Measurements from ENCODE around the gene COMMD4. TPM values are rescaled to one million over a fixed set of nuclear protein-coding genes. Genes with fewer than 3 reads are reported as not detected.

COMMD4 gene
- total RNA-seq, 1 donor from 2014 or later = 57.5 TPM

GRCh38 chr15:75367006-75367405 lies 31.1 kb downstream of the COMMD4 start:
- H3K27ac ChIP-seq = no peak overlapping the region
- H3K9me3 ChIP-seq = no peaks in the 10 kb centered on the region
- DNase-seq (no peak), ATAC-seq (no peak)
- peaks cover 18% of the 10 kb centered on the region for H3K4me1 ChIP-seq
- intact Hi-C loops (cut with DNase I) = no loop called here
- no peak overlapping the region for H3K4me3 ChIP-seq
- no peaks in the 10 kb centered on the region for H3K27me3 ChIP-seq
- TF ChIP-seq CTCF (IDR thresholded peaks at IDR 0.05) = no peak
- peaks cover 64% of the 10 kb centered on the region for H3K36me3 ChIP-seq

- Histone ChIP-seq H3K4me1 (peaks cover 18% of the 10 kb centered on the region), H3K9me3 (no peaks in the 10 kb centered on the region), H3K27me3 (no peaks in the 10 kb centered on the region), H3K27ac (peak overlapping the region; percentile 99), H3K36me3 (peaks cover 64% of the 10 kb centered on the region), H3K4me3 (peak overlapping the region; percentile 98)
- TF ChIP-seq CTCF (IDR thresholded peaks at IDR 0.05) = no peak
- intact Hi-C loops (cut with DNase I) = no loop called here
- ATAC-seq (no peak), DNase-seq (no peak)
These were observed 31.6 kb downstream of the COMMD4 start for GRCh38 chr15:75367406-75367912.

- peak; percentile 67 for TF ChIP-seq CTCF (IDR thresholded peaks at IDR 0.05)
- peak; percentile 99 for DNase-seq
- intact Hi-C loops (cut with DNase I) = no loop called here
- Histone ChIP-seq H3K9me3 (no peaks in the 10 kb centered on the region), H3K4me3 (peak within 1 kb of the TSS; percentile 98), H3K36me3 (peaks cover 58% of the 10 kb centered on the region), H3K27ac (peak within 1 kb of the TSS; percentile 99), H3K27me3 (no peaks in the 10 kb centered on the region), H3K4me1 (peaks cover 18% of the 10 kb centered on the region)
- peak; percentile 97 for ATAC-seq
These were observed 32.2 kb downstream of the COMMD4 start, which contains the start of gene MAN2C1 for GRCh38 chr15:75367913-75368688. Gene MAN2C1, minus strand, starts transcription at chr15:75368607. Its CDS starts 24 bp downstream, at chr15:75368583.

- Histone ChIP-seq H3K4me3 (peak overlapping the region; percentile 98), H3K9me3 (no peaks in the 10 kb centered on the region), H3K27ac (peak overlapping the region; percentile 99), H3K4me1 (peaks cover 18% of the 10 kb centered on the region), H3K36me3 (peaks cover 58% of the 10 kb centered on the region), H3K27me3 (no peaks in the 10 kb centered on the region)
- ATAC-seq = no peak
- intact Hi-C loops (cut with DNase I) = no loop called here
- TF ChIP-seq CTCF (IDR thresholded peaks at IDR 0.05) = no peak
- no peak for DNase-seq
These were observed 32.9 kb downstream of the COMMD4 start for GRCh38 chr15:75368689-75369239.

- Histone ChIP-seq H3K27me3 (no peaks in the 10 kb centered on the region), H3K36me3 (peaks cover 57% of the 10 kb centered on the region), H3K4me1 (peaks cover 18% of the 10 kb centered on the region), H3K4me3 (no peak overlapping the region), H3K9me3 (no peaks in the 10 kb centered on the region), H3K27ac (peak overlapping the region; percentile 99)
- DNase-seq = no peak
- ATAC-seq = no peak
- TF ChIP-seq CTCF (IDR thresholded peaks at IDR 0.05) = no peak
- intact Hi-C loops (cut with DNase I) = no loop called here
These were observed 34.2 kb downstream of the COMMD4 start for GRCh38 chr15:75369897-75370581.
